H9 (cell line): Measurements from ENCODE around the gene GIPC3. TPM values are rescaled to one million over a fixed set of nuclear protein-coding genes. Genes with fewer than 3 reads are reported as not detected.

Source experiments
- DNase-seq: peaks from one replicate; pipeline ENCODE4 v3.0.0-alpha.2; 2017
- H2AFZ ChIP-seq: one replicate; pipeline ENCODE4 v1.6.1; 2013; ENCODE audit warnings: mild to moderate bottlenecking, low read length, control low read depth, moderate library complexity
- H2AK5ac ChIP-seq: 2 replicates; pipeline ENCODE4 v1.6.1; 2013; ENCODE audit warnings: low read length, control low read depth, mixed read lengths; ENCODE audit not compliant: insufficient read length
- H2BK120ac ChIP-seq: one replicate; pipeline ENCODE4 v1.6.1; 2013; ENCODE audit warnings: low read depth, mild to moderate bottlenecking, low read length, control low read depth, inconsistent platforms; ENCODE audit not compliant: poor library complexity, severe bottlenecking
- H2BK12ac ChIP-seq: 2 replicates; pipeline ENCODE4 v1.6.1; 2013; ENCODE audit warnings: low read length, control low read depth, mixed read lengths, low read depth; ENCODE audit not compliant: insufficient read length
- H2BK15ac ChIP-seq: 2 replicates; pipeline ENCODE4 v1.6.1; 2013; ENCODE audit warnings: low read depth, low read length, control low read depth
- H2BK20ac ChIP-seq: one replicate; pipeline ENCODE4 v1.6.1; 2013; ENCODE audit warnings: low read depth, mild to moderate bottlenecking, low read length, control low read depth, inconsistent platforms; ENCODE audit not compliant: poor library complexity, severe bottlenecking
- H2BK5ac ChIP-seq: 2 replicates; pipeline ENCODE4 v1.6.1; 2013; ENCODE audit warnings: low read length, control low read depth, mixed read lengths; ENCODE audit not compliant: insufficient read length
- H3K14ac ChIP-seq: 2 replicates; pipeline ENCODE4 v1.6.1; 2013; ENCODE audit warnings: low read length, control low read depth; ENCODE audit not compliant: insufficient read depth
- H3K18ac ChIP-seq: 2 replicates; pipeline ENCODE4 v1.6.1; 2013; ENCODE audit warnings: low read depth, mild to moderate bottlenecking, mixed read lengths, low read length, control low read depth; ENCODE audit not compliant: insufficient read length
- H3K23ac ChIP-seq: 2 replicates; pipeline ENCODE4 v1.6.1; 2013; ENCODE audit warnings: low read length, control low read depth, mixed read lengths, low read depth; ENCODE audit not compliant: insufficient read length
- H3K23me2 ChIP-seq: 2 replicates; pipeline ENCODE4 v1.6.1; 2013; ENCODE audit warnings: low read depth, mild to moderate bottlenecking, mixed read lengths, low read length, control low read depth; ENCODE audit not compliant: insufficient read length, poor library complexity, severe bottlenecking
- H3K27ac ChIP-seq: 2 replicates; pipeline ENCODE4 v1.5.1; 2013; ENCODE audit warnings: low read length, control low read depth, mixed read lengths, low read depth; ENCODE audit not compliant: insufficient read length
- H3K27me3 ChIP-seq: 2 replicates; pipeline ENCODE4 v1.6.1; 2013; ENCODE audit warnings: low read length, control low read depth, inconsistent platforms; ENCODE audit not compliant: insufficient read depth
- H3K4ac ChIP-seq: 2 replicates; pipeline ENCODE4 v1.6.1; 2013; ENCODE audit warnings: low read depth, mild to moderate bottlenecking, control low read depth, inconsistent platforms, low read length, moderate library complexity
- H3K4me1 ChIP-seq: 2 replicates; pipeline ENCODE4 v1.6.1; 2013; ENCODE audit warnings: low read length, control low read depth, inconsistent platforms; ENCODE audit not compliant: insufficient read depth
- H3K4me2 ChIP-seq: 2 replicates; pipeline ENCODE4 v1.6.1; 2013; ENCODE audit warnings: low read length, control low read depth, mixed read lengths; ENCODE audit not compliant: insufficient read length, insufficient read depth
- H3K56ac ChIP-seq: 2 replicates; pipeline ENCODE4 v1.6.1; 2013; ENCODE audit warnings: low read depth, mild to moderate bottlenecking, mixed read lengths, low read length, control low read depth; ENCODE audit not compliant: insufficient read length
- H3K79me1 ChIP-seq: 2 replicates; pipeline ENCODE4 v1.6.1; 2013; ENCODE audit warnings: low read depth, mild to moderate bottlenecking, moderate library complexity, low read length, control low read depth, inconsistent platforms; ENCODE audit not compliant: insufficient read depth, poor library complexity, severe bottlenecking
- H3K79me2 ChIP-seq: 2 replicates; pipeline ENCODE4 v1.6.1; 2013; ENCODE audit warnings: low read length, control low read depth, inconsistent platforms; ENCODE audit not compliant: insufficient read depth
- H3K9ac ChIP-seq: 2 replicates; pipeline ENCODE4 v1.6.1; 2013; ENCODE audit warnings: low read length, control low read depth, mixed read lengths; ENCODE audit not compliant: insufficient read length; ENCODE audit errors: extremely low read depth
- H3K9me3 ChIP-seq: one replicate; pipeline ENCODE4 v1.6.1; 2013; ENCODE audit warnings: low read depth, low read length, inconsistent platforms; ENCODE audit not compliant: control insufficient read depth
- H3T11ph ChIP-seq: one replicate; pipeline ENCODE4 v1.6.1; 2013; ENCODE audit warnings: mild to moderate bottlenecking, low read length, control low read depth, inconsistent platforms
- H4K20me1 ChIP-seq: one replicate; pipeline ENCODE4 v1.6.1; 2013; ENCODE audit not compliant: control insufficient read depth, insufficient read length, insufficient read depth
- H4K5ac ChIP-seq: 2 replicates; pipeline ENCODE4 v1.6.1; 2013; ENCODE audit warnings: low read depth, mild to moderate bottlenecking, mixed read lengths, low read length, control low read depth; ENCODE audit not compliant: insufficient read length
- H4K8ac ChIP-seq: replicated peaks from 2 replicates; pipeline ENCODE4 v1.6.1; 2013; ENCODE audit warnings: low read length, control low read depth, mixed read lengths, low read depth; ENCODE audit not compliant: insufficient read length
- H4K91ac ChIP-seq: 2 replicates; pipeline ENCODE4 v1.6.1; 2013; ENCODE audit warnings: low read depth, mild to moderate bottlenecking, moderate library complexity, mixed read lengths, low read length, control low read depth; ENCODE audit not compliant: insufficient read length
- H3K27ac Mint-ChIP-seq, 3 experiments: 2 replicates in 2 of 3; 3 replicates in 1 of 3; pipeline ENCODE4 v1.8.0; 2020 to 2021; ENCODE audit warnings: mixed read lengths in 3 of 3, mild to moderate bottlenecking in 1 of 3, moderate library complexity in 1 of 3
- H3K27me3 Mint-ChIP-seq: 2 replicates; pipeline ENCODE4 v1.8.0; 2021; ENCODE audit warnings: low read depth, mild to moderate bottlenecking, moderate library complexity, mixed read lengths
- H3K36me3 Mint-ChIP-seq, 3 experiments: 2 replicates in 2 of 3; 3 replicates in 1 of 3; pipeline ENCODE4 v1.8.0; 2020 to 2021; ENCODE audit warnings: low read depth in 3 of 3, mixed read lengths in 3 of 3; ENCODE audit not compliant: insufficient read depth in 1 of 3
- H3K4me1 Mint-ChIP-seq, 2 experiments: 2 replicates each; pipeline ENCODE4 v1.8.0; 2020; ENCODE audit warnings: mixed read lengths in 2 of 2
- H3K4me3 Mint-ChIP-seq, 2 experiments: 2 replicates in 1 of 2; 3 replicates in 1 of 2; pipeline ENCODE4 v1.8.0; 2020 to 2021; ENCODE audit warnings: mild to moderate bottlenecking in 2 of 2, mixed read lengths in 2 of 2, moderate library complexity in 1 of 2
- H3K9me3 Mint-ChIP-seq, 2 experiments: 2 replicates in 1 of 2; 3 replicates in 1 of 2; pipeline ENCODE4 v1.8.0; 2020; ENCODE audit warnings: mild to moderate bottlenecking in 2 of 2, mixed read lengths in 2 of 2, moderate library complexity in 1 of 2
- CTCF ChIP-seq: fragments of 200-600 bp; sonication (generic); conservative IDR thresholded peaks from 3 replicates; pipeline ENCODE4 v1.8.0; 2021; ENCODE audit warnings: antibody characterized with exemption, mild to moderate bottlenecking
- WGBS: extraction: QIAGEN DNeasy Blood & Tissue Kit; methylation state at CpG from one replicate; pipeline ENCODE4 v1.1.7; 2013; ENCODE audit warnings: missing lambda C conversion rate, low lambda C conversion rate, mixed read lengths; ENCODE audit not compliant: insufficient read length; ENCODE audit errors: extremely low coverage; 5-methylcytosine and 5-hydroxymethylcytosine counted together
- total RNA-seq: library from RNA; stranded (reverse); gene quantifications from 2 replicates; pipeline ENCODE4 v1.2.1, GENCODE V29; 2021

Gene GIPC3
- total RNA-seq, 1 experiment from 2014 or later = 1.6 TPM

GRCh38 chr19:3636506-3636905 is 51.2 kb downstream of the GIPC3 start:
- no peak overlapping the region for H3K56ac ChIP-seq
- no peak overlapping the region for H3K27ac ChIP-seq
- no peak overlapping the region for H2BK15ac ChIP-seq
- no peak overlapping the region for H4K91ac ChIP-seq
- H3K23me2 ChIP-seq = no peaks in the 10 kb centered on the region
- H3K9ac ChIP-seq = no peak overlapping the region
- no peak overlapping the region for H3K23ac ChIP-seq
- no peaks in the 10 kb centered on the region for H3K9me3 ChIP-seq
- no peak overlapping the region for H3K18ac ChIP-seq
- WGBS = no CpG with 5 or more reads among the region's 20 CpGs
- no peak overlapping the region; the same call in 1 of the 2 replicates for H3K14ac ChIP-seq
- TF ChIP-seq CTCF = no peak
- H3K4ac ChIP-seq = no peak overlapping the region
- no peak overlapping the region for H3K4me2 ChIP-seq
- H3K79me2 ChIP-seq = no peaks in the 10 kb centered on the region
- no peak overlapping the region for H2AK5ac ChIP-seq
- H3K9me3 Mint-ChIP-seq = no peaks in the 10 kb centered on the region; a peak in 1 of 5 replicates
- no peak overlapping the region for H2BK12ac ChIP-seq
- no peak overlapping the region for H3T11ph ChIP-seq
- DNase-seq = no peak
- H3K79me1 ChIP-seq = no peaks in the 10 kb centered on the region
- H2BK120ac ChIP-seq = no peak overlapping the region
- no peaks in the 10 kb centered on the region for H4K20me1 ChIP-seq
- H3K36me3 Mint-ChIP-seq = peaks cover 8 to 24% (median 16%) of the 10 kb centered on the region in 3 experiments; a peak in 6 of 7 replicates
- no peak overlapping the region for H2BK5ac ChIP-seq
- no peak overlapping the region for H4K5ac ChIP-seq
- 0 out of 7 replicates have a peak overlapping the region, but pooled peaks of 1 of the 3 experiments have one; percentile 14 for H3K27ac Mint-ChIP-seq
- no peak overlapping the region for H3K4me3 Mint-ChIP-seq
- no peaks in the 10 kb centered on the region for H3K4me1 ChIP-seq
- H3K27me3 ChIP-seq = no peaks in the 10 kb centered on the region
- no peak overlapping the region for H2BK20ac ChIP-seq
- no peaks in the 10 kb centered on the region for H3K4me1 Mint-ChIP-seq
- H3K27me3 Mint-ChIP-seq = no peaks in the 10 kb centered on the region
- no peak overlapping the region for H2AFZ ChIP-seq
- H4K8ac ChIP-seq = no peak overlapping the region
